HFFc6 (cell line): ENCODE measurements around the gene GHRHR. TPM values are rescaled to one million over a fixed set of nuclear protein-coding genes. Genes with fewer than 3 reads are reported as not detected.

ENCODE experiments used
- DNase-seq: peaks from one replicate; pipeline ENCODE4 v3.0.0-alpha.2; 2018
- H3K27ac Mint-ChIP-seq: 2 replicates; pipeline ENCODE4 v1.8.0; 2020; ENCODE audit warnings: mild to moderate bottlenecking, mixed read lengths
- H3K27me3 Mint-ChIP-seq: 2 replicates; pipeline ENCODE4 v1.8.0; 2021; ENCODE audit warnings: mild to moderate bottlenecking, moderate library complexity, mixed read lengths; ENCODE audit not compliant: insufficient read depth
- H3K36me3 Mint-ChIP-seq: 2 replicates; pipeline ENCODE4 v1.8.0; 2021; ENCODE audit warnings: low read depth, mixed read lengths
- H3K4me1 Mint-ChIP-seq: 2 replicates; pipeline ENCODE4 v1.8.0; 2020; ENCODE audit warnings: low read depth, mixed read lengths
- H3K4me3 Mint-ChIP-seq: 2 replicates; pipeline ENCODE4 v1.8.0; 2020; ENCODE audit warnings: mild to moderate bottlenecking, moderate library complexity, mixed read lengths
- H3K9me3 Mint-ChIP-seq: 2 replicates; pipeline ENCODE4 v1.8.0; 2020; ENCODE audit warnings: mild to moderate bottlenecking, mixed read lengths
- CTCF ChIP-seq: fragments of 200-600 bp; sonication (generic); IDR thresholded peaks from 2 replicates; pipeline ENCODE4 v1.5.0; 2021; ENCODE audit warnings: antibody characterized with exemption, mild to moderate bottlenecking
- total RNA-seq, 6 experiments: library from RNA; stranded (reverse); fragmentation: NEBNext Ultra II Directional; extraction: Animal tissue kit (Norgen Biotek cat#: 25700); gene quantifications; 2 replicates in 1 of 6; 3 replicates in 5 of 6; pipeline ENCODE4 v1.2.3, GENCODE V29; 2021

Gene GHRHR
- total RNA-seq, 6 experiments from 2014 or later: not detected

GRCh38 chr7:30971840-30972563 is 8.2 kb downstream of the GHRHR start:
- no peak overlapping the region for H3K27ac Mint-ChIP-seq
- H3K4me1 Mint-ChIP-seq: no peaks in the 10 kb centered on the region
- H3K36me3 Mint-ChIP-seq: no peaks in the 10 kb centered on the region
- H3K4me3 Mint-ChIP-seq: no peak overlapping the region
- DNase-seq: no peak
- no peaks in the 10 kb centered on the region for H3K9me3 Mint-ChIP-seq
- peaks cover 41% of the 10 kb centered on the region for H3K27me3 Mint-ChIP-seq
- TF ChIP-seq CTCF: no peak

GRCh38 chr7:30973292-30973691 is 9.5 kb downstream of the GHRHR start:
- Mint-ChIP-seq H3K9me3 (no peaks in the 10 kb centered on the region), H3K4me3 (no peak overlapping the region), H3K36me3 (no peaks in the 10 kb centered on the region), H3K4me1 (no peaks in the 10 kb centered on the region), H3K27ac (no peak overlapping the region), H3K27me3 (peaks cover 35% of the 10 kb centered on the region)
- no peak for DNase-seq
- TF ChIP-seq CTCF: no peak

GRCh38 chr7:30973791-30974604 is 10.2 kb downstream of the GHRHR start:
- Mint-ChIP-seq H3K27ac (no peak overlapping the region), H3K9me3 (no peaks in the 10 kb centered on the region), H3K27me3 (peaks cover 36% of the 10 kb centered on the region), H3K36me3 (no peaks in the 10 kb centered on the region), H3K4me1 (no peaks in the 10 kb centered on the region), H3K4me3 (no peak overlapping the region)
- no peak for TF ChIP-seq CTCF
- DNase-seq: no peak

- DNase-seq: no peak
- no peak overlapping the region for H3K4me3 Mint-ChIP-seq
- H3K36me3 Mint-ChIP-seq: no peaks in the 10 kb centered on the region
- no peaks in the 10 kb centered on the region for H3K9me3 Mint-ChIP-seq
- H3K27ac Mint-ChIP-seq: no peak overlapping the region
- no peaks in the 10 kb centered on the region for H3K4me1 Mint-ChIP-seq
- TF ChIP-seq CTCF: peak; percentile 85
- peaks cover 43% of the 10 kb centered on the region for H3K27me3 Mint-ChIP-seq
Observed at GRCh38 chr7:30974605-30975255, 11.0 kb downstream of the GHRHR start.

- H3K4me1 Mint-ChIP-seq: no peaks in the 10 kb centered on the region
- H3K4me3 Mint-ChIP-seq: no peak overlapping the region
Observed at GRCh38 chr7:30975256-30975899, 11.6 kb downstream of the GHRHR start.

More at GRCh38 chr7:30975256-30975899, 11.6 kb downstream of the GHRHR start:
- TF ChIP-seq CTCF: no peak
- Mint-ChIP-seq H3K27ac (no peak overlapping the region), H3K36me3 (no peaks in the 10 kb centered on the region), H3K9me3 (no peaks in the 10 kb centered on the region), H3K27me3 (peaks cover 41% of the 10 kb centered on the region)
- DNase-seq: no peak
